ENCODE results near the gene F2. TPM values are rescaled to one million over a fixed set of nuclear protein-coding genes. Genes with fewer than 3 reads are reported as not detected.

Gene F2
- total and polyA plus RNA-seq, 2 donors (not counting 1 experiment from before 2014, with no cell fraction given) = not detected

GRCh38 chr11:46692450-46692849 lies 26.6 kb upstream of the F2 start:
- TF ChIP-seq EZH2 (IDR thresholded peaks at IDR 0.05; ENCODE audit: low read length, missing control alignments) = no peak
- no peak for TF ChIP-seq CTCF (conservative IDR thresholded peaks at IDR 0.05 in 1 of 2, IDR thresholded peaks at IDR 0.05 in 1 of 2; ENCODE audit: low read depth in 1 of 2, low read length in 2 of 2)
- H3K27ac ChIP-seq (ENCODE audit: insufficient read depth, low read length) = no peak overlapping the region
- DNase-seq (ENCODE audit: low read depth in 2 of 2) = peak in 1 of 2 donors; percentile 54

GRCh38 chr11:46693597-46694012 lies 25.4 kb upstream of the F2 start:
- Histone ChIP-seq H3K79me2 (ENCODE audit: control insufficient read depth, insufficient read depth, low read length) (peaks cover 18% of the 10 kb centered on the region), H2AFZ (ENCODE audit: low read length) (no peak overlapping the region), H3K27ac (ENCODE audit: insufficient read depth, low read length) (peak overlapping the region; percentile 66), H3K4me2 (ENCODE audit: extremely low read depth, insufficient read depth, low read length) (no peak overlapping the region), H3K9ac (ENCODE audit: insufficient read depth, low read length) (no peak overlapping the region), H3K36me3 (ENCODE audit: control insufficient read depth, insufficient read depth, low read length) (peaks cover 24% of the 10 kb centered on the region), H4K20me1 (ENCODE audit: control insufficient read depth, extremely low read depth, insufficient read depth, low read length) (no peaks in the 10 kb centered on the region), H3K4me3 (replicated peaks in 1 of 4; ENCODE audit: control extremely low read depth in 1 of 4, insufficient read depth in 1 of 4, low read depth in 3 of 4, low read length in 4 of 4) (no peak overlapping the region), H3K27me3 (ENCODE audit: control insufficient read depth, insufficient read depth, low read length) (no peaks in the 10 kb centered on the region), H3K4me1 (ENCODE audit: control insufficient read depth, extremely low read depth, insufficient read depth, low read length) (peaks cover 12% of the 10 kb centered on the region), H3K9me3 (ENCODE audit: control insufficient read depth, insufficient read depth, low read depth, low read length) (no peaks in the 10 kb centered on the region)
- DNase-seq (ENCODE audit: low read depth in 2 of 2) = peak in 1 of 2 donors; percentile 66
- TF ChIP-seq EZH2 (IDR thresholded peaks at IDR 0.05; ENCODE audit: low read length, missing control alignments) = no peak
- TF ChIP-seq CTCF (conservative IDR thresholded peaks at IDR 0.05 in 1 of 2, IDR thresholded peaks at IDR 0.05 in 1 of 2; ENCODE audit: low read depth in 1 of 2, low read length in 2 of 2) = no peak

More at GRCh38 chr11:46692450-46692849, 26.6 kb upstream of the F2 start:
- Histone ChIP-seq H3K4me3 (replicated peaks in 1 of 4; ENCODE audit: control extremely low read depth in 1 of 4, insufficient read depth in 1 of 4, low read depth in 3 of 4, low read length in 4 of 4) (no peak overlapping the region), H3K9me3 (ENCODE audit: control insufficient read depth, insufficient read depth, low read depth, low read length) (no peaks in the 10 kb centered on the region), H2AFZ (ENCODE audit: low read length) (no peak overlapping the region), H3K36me3 (ENCODE audit: control insufficient read depth, insufficient read depth, low read length) (peaks cover 29% of the 10 kb centered on the region), H3K9ac (ENCODE audit: insufficient read depth, low read length) (no peak overlapping the region), H3K4me1 (ENCODE audit: control insufficient read depth, extremely low read depth, insufficient read depth, low read length) (peaks cover 19% of the 10 kb centered on the region), H3K4me2 (ENCODE audit: extremely low read depth, insufficient read depth, low read length) (no peak overlapping the region), H3K79me2 (ENCODE audit: control insufficient read depth, insufficient read depth, low read length) (peaks cover 10% of the 10 kb centered on the region), H4K20me1 (ENCODE audit: control insufficient read depth, extremely low read depth, insufficient read depth, low read length) (no peaks in the 10 kb centered on the region), H3K27me3 (ENCODE audit: control insufficient read depth, insufficient read depth, low read length) (no peaks in the 10 kb centered on the region)

- H3K36me3 ChIP-seq (ENCODE audit: control insufficient read depth, insufficient read depth, low read length) = peaks cover 24% of the 10 kb centered on the region
- no peak overlapping the region for H2AFZ ChIP-seq (ENCODE audit: low read length)
- H3K9ac ChIP-seq (ENCODE audit: insufficient read depth, low read length) = no peak overlapping the region
- no peaks in the 10 kb centered on the region for H3K27me3 ChIP-seq (ENCODE audit: control insufficient read depth, insufficient read depth, low read length)
- peak overlapping the region; percentile 66 for H3K27ac ChIP-seq (ENCODE audit: insufficient read depth, low read length)
- H4K20me1 ChIP-seq (ENCODE audit: control insufficient read depth, extremely low read depth, insufficient read depth, low read length) = no peaks in the 10 kb centered on the region
- H3K4me2 ChIP-seq (ENCODE audit: extremely low read depth, insufficient read depth, low read length) = no peak overlapping the region
- H3K79me2 ChIP-seq (ENCODE audit: control insufficient read depth, insufficient read depth, low read length) = peaks cover 22% of the 10 kb centered on the region
- no peak overlapping the region for H3K4me3 ChIP-seq (replicated peaks in 1 of 4; ENCODE audit: control extremely low read depth in 1 of 4, insufficient read depth in 1 of 4, low read depth in 3 of 4, low read length in 4 of 4)
- peaks cover 12% of the 10 kb centered on the region for H3K4me1 ChIP-seq (ENCODE audit: control insufficient read depth, extremely low read depth, insufficient read depth, low read length)
- no peak for DNase-seq (ENCODE audit: low read depth in 2 of 2)
- TF ChIP-seq CTCF (conservative IDR thresholded peaks at IDR 0.05 in 1 of 2, IDR thresholded peaks at IDR 0.05 in 1 of 2; ENCODE audit: low read depth in 1 of 2, low read length in 2 of 2) = no peak
- TF ChIP-seq EZH2 (IDR thresholded peaks at IDR 0.05; ENCODE audit: low read length, missing control alignments) = no peak
- no peaks in the 10 kb centered on the region for H3K9me3 ChIP-seq (ENCODE audit: control insufficient read depth, insufficient read depth, low read depth, low read length)
Observed at GRCh38 chr11:46694072-46694471, 24.9 kb upstream of the F2 start.

Measured in fibroblast of lung (primary cell).